Left cardiac atrium (tissue), 4 donors: ENCODE measurements around the gene CHAC1. TPM values are rescaled to one million over a fixed set of nuclear protein-coding genes. Genes with fewer than 3 reads are reported as not detected.
A peak's percentile ranks its signal among the peaks of the same experiment; 100 is the strongest.

Experiments
- ATAC-seq, 2 donors: fragments of 200-7000 bp; cut with Tn5 transposase; one replicate each; pipeline ENCODE4 v1.9.1; 2020; ENCODE audit warnings: mild to moderate bottlenecking in 2 of 2, moderate library complexity in 2 of 2
- DNase-seq: peaks from one replicate; pipeline ENCODE4 v3.0.0-alpha.2; 2020
- intact Hi-C, 2 donors: fragments of 100-400 bp; cut with DNase I; formaldehyde crosslinking; loops; one replicate each; pipeline versions ENCODE4 v1.14.1 to v1.15.1; 2022 to 2023
- long read RNA-seq: library from polyadenylated mRNA; unstranded; transcript quantifications from one replicate; pipeline ENCODE4 v2.0.0, GENCODE V29; 2021
- total RNA-seq, 2 donors: library from RNA; stranded (reverse); fragmentation: NEBNext Ultra II Directional; extraction: Animal tissue kit (Norgen Biotek cat#: 25700); gene quantifications; one replicate each; pipeline ENCODE4 v1.2.1, GENCODE V29; 2021
- donor health status: DM: no; HTN: yes; CAD: no.
- donor health status: DM: no; HTN: yes; CAD: no; lungs with severe emphysema.
- donor health status: DM: yes; HTN: yes; CAD: no.
- donor health status: Dilated cardiomyopathy.

Gene CHAC1
- total RNA-seq: 1 to 10 TPM; 2.6 to 3.3 TPM
- long read RNA-seq, partial matches to known transcripts: 0 of 2 reads
- long read RNA-seq, other reads (novel, unspliced or antisense): 0 of 2 reads

GRCh38 chr15:40952901-40953712 is at the start of gene CHAC1:
CHAC1 (plus strand) TSS chr15:40953471; CDS start chr15:40953584, 113 bp downstream.
- intact Hi-C loops: no loop called here
- ATAC-seq: peak; percentile 80 to 92

GRCh38 chr15:40904552-40905201 is 48.6 kb upstream of the CHAC1 start:
- ATAC-seq (no peak), DNase-seq (no peak)
- intact Hi-C loops: loop anchor here (1.0 to 10.0 kb wide), 4 partner anchors 38 to 280 kb away; no protein-coding TSS in a partner anchor

More at GRCh38 chr15:40952901-40953712, at the start of gene CHAC1:
- DNase-seq: peak; percentile 95

DNA sequence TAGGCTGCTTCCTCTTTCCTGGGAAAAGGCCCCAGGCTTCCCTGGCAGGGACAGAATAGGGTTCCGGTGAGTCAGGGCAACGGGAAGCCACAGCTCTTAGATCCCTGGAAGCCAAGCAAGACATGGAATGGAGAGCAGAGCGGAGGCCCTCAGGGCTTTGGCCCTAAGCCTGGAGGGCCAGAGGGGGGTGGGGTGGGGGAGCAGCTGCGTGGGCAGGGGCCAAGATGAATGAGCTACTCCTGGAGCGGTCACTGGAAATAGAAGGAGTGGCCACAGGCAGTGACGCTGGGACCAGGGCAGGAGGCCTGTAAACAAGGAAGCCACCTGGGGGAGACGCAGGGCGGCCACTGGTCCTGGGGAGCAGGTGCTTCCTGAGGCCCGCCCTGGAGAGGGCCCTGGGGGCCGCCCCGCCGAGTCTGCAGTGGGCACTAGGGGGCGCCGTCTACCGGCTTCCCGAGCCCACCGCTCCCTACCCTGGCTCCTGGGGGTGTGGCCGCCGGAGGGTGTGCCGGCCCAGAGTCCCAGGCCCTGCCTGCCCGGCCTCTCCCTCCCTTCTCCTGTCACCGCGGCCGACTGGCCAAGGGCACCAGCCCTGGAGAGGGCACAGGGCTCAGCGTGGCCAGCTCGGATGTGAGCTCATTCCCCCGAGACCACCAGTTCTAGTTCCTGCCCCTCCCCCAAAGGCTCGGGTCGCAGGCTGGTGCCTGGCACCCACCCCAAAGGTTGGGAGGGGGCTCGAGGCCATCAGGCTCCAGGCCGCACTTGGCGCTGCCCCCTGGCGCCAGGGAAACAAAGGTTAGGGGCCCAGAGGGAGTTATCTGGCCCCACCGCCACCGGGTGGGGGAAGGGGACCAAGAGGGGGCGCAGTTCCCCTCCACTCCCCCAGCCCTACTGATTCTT is 46.9 kb upstream of the CHAC1 start:
- intact Hi-C loops: loop anchor here (2.0 to 10.0 kb wide), 3 partner anchors 36 to 278 kb away; no protein-coding TSS in a partner anchor
- peak; percentile 80 to 85 for ATAC-seq
- peak; percentile 91 for DNase-seq

- peak; percentile 41 to 48 for ATAC-seq
Observed at GRCh38 chr15:40906991-40907802, 46.1 kb upstream of the CHAC1 start.

DNA sequence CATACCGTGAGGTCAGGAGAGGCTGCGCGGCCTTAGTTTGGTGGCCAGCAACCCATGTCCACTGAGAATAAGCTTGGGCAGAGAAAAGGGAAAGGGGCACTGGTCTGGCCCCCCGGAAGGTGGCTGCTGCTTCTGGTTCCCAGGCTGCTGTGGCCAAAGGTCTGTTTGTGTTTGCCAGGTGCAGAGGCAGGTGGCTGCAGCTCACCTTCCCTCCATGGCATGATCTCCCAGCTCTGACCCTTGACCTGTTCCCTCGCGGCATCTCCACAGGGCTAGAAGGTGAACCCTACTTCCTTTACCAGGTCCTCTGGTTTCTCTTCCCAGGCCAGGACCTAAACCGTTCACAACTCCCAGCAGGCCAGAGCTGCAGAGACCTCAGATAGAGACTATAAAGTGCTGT is 45.2 kb upstream of the CHAC1 start:
- ATAC-seq: no peak
- no peak for DNase-seq
- intact Hi-C loops: loop anchor here (5.0 to 10.0 kb wide), 2 partner anchors 34 to 277 kb away; no protein-coding TSS in a partner anchor

More at GRCh38 chr15:40906991-40907802, 46.1 kb upstream of the CHAC1 start:
- intact Hi-C loops: loop anchor here (2.0 to 10.0 kb wide), 3 partner anchors 35 to 278 kb away; no protein-coding TSS in a partner anchor
- peak; percentile 70 for DNase-seq

DNA sequence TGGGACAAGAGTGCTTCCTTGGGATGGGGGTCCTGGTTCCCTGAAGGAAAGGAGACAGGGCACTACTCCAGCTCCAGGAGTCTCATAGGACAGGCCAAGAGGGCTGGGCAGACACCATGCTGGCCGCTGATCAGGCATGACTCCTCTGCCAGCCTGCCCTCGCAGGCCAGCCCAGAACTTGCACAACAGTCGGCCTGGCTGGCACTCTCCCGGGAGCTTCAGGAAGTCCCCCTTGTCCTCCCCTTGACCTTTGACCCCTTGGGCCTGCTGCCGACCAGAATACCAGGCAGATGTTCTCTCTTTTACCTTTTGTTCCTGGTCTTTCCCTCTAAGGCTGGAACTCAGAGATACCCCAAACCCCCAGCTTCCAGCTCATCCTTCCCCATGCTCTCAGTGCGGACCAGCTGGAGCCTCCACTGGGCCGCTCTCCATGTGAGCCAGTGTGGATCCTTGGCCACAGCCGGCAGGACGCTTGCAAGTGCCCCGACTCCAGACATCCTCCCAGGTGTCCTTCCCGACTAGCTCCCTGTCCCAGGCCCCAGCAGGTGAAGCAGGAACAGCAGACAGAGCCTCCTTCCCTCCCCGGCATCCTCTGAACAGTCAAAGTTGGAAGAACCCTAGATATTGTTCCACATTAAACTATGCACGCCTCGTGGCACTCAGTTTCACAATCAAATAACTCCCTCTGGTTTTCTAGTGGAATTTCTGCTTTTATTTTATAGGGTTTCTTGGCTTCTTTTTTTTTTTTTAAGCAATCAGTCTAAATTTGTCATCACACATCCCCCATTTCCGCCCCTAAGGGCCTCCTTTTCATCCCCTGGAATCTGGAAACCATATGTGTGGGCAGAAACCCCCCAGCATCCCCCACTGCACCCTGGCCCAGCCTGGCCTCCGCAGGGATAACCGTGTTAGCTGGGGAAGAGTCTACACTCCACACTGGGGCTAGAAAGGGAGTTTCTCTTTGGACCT is 43.3 kb upstream of the CHAC1 start:
- ATAC-seq (peak in 1 of 2 donors; percentile 22), DNase-seq (peak; percentile 62)
- intact Hi-C loops: loop anchor here (5.0 to 10.0 kb wide), 2 partner anchors 32 to 275 kb away; no protein-coding TSS in a partner anchor

DNA sequence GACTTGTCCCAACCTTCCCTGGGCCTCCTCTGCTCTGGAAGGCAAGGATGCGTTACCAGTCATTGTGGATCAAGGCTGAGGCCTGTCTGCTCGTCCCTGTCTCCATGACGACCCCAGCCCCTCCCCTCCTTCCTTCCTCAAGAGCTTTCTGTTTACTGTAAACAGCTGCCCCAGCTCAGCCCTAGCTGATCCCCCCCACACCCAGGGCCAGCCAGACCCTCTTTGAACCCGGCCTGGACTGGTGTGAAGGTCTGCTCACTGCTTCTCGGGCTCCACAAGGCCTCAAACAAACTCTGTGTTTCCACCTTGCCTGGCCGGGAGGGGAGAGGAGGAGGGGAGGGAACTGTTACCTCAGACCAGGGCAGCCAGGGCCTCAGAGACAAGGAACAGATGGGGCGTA is 42.1 kb upstream of the CHAC1 start:
- ATAC-seq (no peak), DNase-seq (no peak)
- intact Hi-C loops: no loop called here

- ATAC-seq (no peak), DNase-seq (no peak)
- intact Hi-C loops: no loop called here
Observed at GRCh38 chr15:40911693-40912092, 41.6 kb upstream of the CHAC1 start.

- intact Hi-C loops: no loop called here
- ATAC-seq (no peak), DNase-seq (no peak)
Observed at GRCh38 chr15:40912478-40912877, 40.8 kb upstream of the CHAC1 start.

DNA sequence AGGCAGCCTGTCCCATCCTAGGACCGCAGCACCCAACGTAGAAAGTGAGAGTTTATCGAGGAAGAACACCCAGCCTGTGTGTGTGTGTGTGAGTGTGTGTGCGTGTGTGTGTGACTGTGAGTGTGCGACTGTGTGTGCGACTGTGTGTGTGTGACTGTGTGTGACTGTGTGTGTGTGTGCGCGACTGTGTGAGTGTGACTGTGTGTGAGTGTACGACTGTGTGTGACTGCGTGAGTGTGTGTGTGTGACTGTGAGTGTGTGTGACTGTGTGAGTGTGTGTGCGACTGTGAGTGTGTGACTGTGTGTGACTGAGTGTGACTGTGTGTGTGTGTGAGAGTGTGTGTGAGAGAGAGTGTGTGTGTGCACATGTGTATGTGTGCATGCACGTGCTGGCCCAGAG is 39.3 kb upstream of the CHAC1 start:
- ATAC-seq: no peak
- no peak for DNase-seq
- intact Hi-C loops: no loop called here

DNA sequence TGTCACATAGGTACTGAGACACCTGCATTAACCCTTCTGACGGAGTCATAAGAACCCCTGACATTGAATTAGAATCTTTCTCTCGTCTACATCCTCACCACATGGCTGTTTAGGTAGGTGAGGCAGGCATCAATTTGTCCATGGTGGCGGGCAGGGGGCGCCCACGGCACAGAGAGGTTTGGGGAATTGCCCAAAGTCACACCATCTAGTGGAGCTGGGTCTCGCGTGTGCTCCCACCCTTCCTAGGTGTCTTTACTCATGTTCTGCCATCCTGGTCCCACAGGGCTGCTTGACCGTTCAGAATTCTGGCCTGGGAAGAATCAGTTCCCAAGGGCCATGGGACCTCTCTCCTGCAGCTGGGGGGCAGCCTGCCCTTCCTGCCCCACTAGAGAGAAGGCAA is 38.8 kb upstream of the CHAC1 start:
- intact Hi-C loops: no loop called here
- ATAC-seq: no peak
- DNase-seq: no peak

- intact Hi-C loops: no loop called here
- no peak for DNase-seq
- ATAC-seq: no peak
Observed at GRCh38 chr15:40915116-40915661, 38.1 kb upstream of the CHAC1 start.

DNA sequence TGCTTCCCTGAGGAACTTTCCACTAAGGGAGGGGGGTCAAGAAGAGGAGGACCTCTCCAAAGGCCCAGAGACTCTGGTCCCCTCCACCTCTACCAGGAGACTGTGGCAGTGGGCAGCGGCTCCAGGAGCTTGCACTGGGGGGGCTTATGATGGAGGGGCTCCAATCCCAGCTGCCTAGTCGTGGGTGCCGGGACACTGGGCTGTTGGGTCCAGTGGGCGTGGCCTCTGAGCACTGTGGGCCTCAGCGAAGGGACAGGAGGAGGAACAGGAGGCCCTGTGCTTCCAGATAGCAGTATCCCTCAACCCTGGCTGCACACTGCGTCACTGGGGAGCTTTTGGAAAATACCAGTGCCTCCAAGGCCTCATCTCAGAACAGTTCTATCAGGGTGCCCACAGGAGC is 37.6 kb upstream of the CHAC1 start:
- ATAC-seq: no peak
- no peak for DNase-seq
- intact Hi-C loops: no loop called here

DNA sequence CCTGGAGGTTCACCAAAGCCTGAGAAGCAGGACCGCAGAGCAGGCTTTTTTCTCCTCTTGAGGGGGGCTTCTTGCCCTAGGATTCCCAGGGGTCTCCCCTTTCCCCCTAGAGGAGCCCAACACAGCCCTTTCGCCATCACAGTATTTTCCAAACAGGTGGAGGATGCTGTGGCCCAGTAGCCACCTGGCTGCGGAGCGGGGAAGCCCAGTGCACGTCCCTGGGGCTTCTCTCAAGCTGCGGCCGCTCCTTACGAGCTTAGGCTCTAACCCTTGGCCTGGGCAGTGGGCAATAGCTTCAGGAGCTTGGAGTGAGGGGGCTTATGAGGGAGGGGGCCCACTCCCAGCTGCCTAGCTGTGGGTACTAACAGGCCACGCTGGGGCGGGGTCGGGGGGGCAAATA is 35.7 kb upstream of the CHAC1 start:
- DNase-seq: no peak
- intact Hi-C loops: no loop called here
- no peak for ATAC-seq

DNA sequence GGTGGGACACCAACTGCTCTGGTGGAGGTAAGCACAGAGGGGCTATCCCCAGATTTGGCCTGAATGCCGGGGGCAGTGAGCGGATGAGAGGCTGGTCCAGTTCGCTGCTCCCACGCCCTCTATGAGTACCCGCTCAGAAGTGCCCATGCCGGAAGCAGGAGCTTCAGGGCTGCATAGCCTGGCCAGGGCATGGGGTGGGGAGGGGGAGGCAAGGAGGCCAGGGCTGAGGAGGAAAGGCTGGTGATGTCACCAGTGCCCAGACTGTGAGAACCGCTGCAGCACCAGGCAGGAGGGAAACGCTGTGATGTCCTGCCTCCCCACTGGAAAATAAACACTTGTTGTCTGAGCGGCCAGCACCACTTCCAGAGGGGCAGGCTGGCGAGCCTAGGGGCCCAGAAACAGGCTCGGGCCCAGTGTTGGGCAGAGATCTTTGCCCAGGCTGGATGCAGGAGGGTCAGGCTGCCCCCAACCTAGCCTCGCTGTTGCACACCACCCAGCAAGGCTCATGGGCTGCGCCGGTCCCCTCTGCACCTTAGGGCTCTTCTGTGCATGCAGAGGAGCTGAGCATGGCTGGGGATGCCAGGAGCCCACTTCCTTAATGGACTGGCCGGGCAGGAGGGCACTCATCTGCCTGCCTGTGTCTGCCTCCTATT is 35.0 kb upstream of the CHAC1 start:
- ATAC-seq: peak; percentile 20 to 48
- peak; percentile 26 for DNase-seq
- intact Hi-C loops: no loop called here

DNA sequence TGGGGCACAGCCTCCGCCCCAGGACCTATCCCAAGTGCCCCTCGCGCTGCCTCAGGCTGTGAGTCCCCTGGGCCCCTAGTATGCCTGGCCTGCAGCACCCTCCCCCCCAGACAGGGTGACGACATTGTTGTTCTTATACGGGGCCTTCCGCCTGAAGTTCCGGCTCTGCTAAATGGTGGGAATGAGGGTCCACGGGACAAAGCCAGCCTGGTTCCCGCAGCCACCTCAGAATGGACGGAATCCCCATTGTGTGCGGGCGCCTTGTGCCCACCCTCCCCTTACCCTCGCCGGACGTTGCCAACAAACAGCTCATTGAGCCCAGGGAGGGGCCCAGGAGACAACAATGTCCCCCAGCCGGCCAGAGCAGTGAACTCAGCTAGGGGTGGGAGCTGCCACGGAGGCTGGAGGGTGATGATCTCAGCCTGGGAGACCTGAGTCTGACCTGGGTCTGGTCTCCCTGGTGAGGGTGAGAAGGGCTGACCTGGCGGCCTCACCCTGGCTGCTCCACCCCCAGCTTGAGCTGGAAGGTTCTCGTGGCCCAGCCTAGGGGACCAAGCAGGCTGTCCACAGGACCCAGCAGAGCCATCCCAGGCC is 34.4 kb upstream of the CHAC1 start:
- peak in 1 of 2 donors; percentile 40 for ATAC-seq
- peak; percentile 32 for DNase-seq
- intact Hi-C loops: no loop called here
